Activated CD8-positive, alpha-beta T cell treated with anti-CD3 and anti-CD28 coated beads, Interleukin-2, amount 10 ng/mL, durations not matched to agents 7 days and 5 days (primary cell): ENCODE results near the gene CACNB4. TPM values are rescaled to one million over a fixed set of nuclear protein-coding genes. Genes with fewer than 3 reads are reported as not detected.

Experiments used
- ATAC-seq: fragments of 150-1000 bp; cut with Tn5 transposase; one replicate; pipeline ENCODE4 v1.10.0; 2021; ENCODE audit warnings: moderate library complexity
- CTCF ChIA-PET: fragments of 350-600 bp; sonication (Branson Sonifier 250); formaldehyde crosslinking; loops from one replicate; lab custom pipeline; 2021; ENCODE audit warnings: antibody characterized with exemption; lab: Charles Lee
- POLR2A ChIA-PET: fragments of 350-600 bp; sonication (Branson Sonifier 250); formaldehyde crosslinking; loops from one replicate; lab custom pipeline; 2021; ENCODE audit warnings: antibody characterized with exemption; lab: Charles Lee
- DNase-seq: peaks from one replicate; pipeline ENCODE4 v3.0.0-alpha.2; 2020
- H3K27ac Mint-ChIP-seq: one replicate; pipeline ENCODE4 v1.8.0; 2021; ENCODE audit warnings: mild to moderate bottlenecking, mixed read lengths
- H3K27me3 Mint-ChIP-seq: one replicate; pipeline ENCODE4 v1.8.0; 2021; ENCODE audit warnings: low read depth, mixed read lengths
- H3K36me3 Mint-ChIP-seq: one replicate; pipeline ENCODE4 v1.8.0; 2021; ENCODE audit warnings: low read depth, mixed read lengths
- H3K4me1 Mint-ChIP-seq: one replicate; pipeline ENCODE4 v1.8.0; 2021; ENCODE audit warnings: low read depth, mixed read lengths
- H3K4me3 Mint-ChIP-seq: one replicate; pipeline ENCODE4 v1.8.0; 2021; ENCODE audit warnings: mild to moderate bottlenecking, mixed read lengths
- H3K9me3 Mint-ChIP-seq: one replicate; pipeline ENCODE4 v1.8.0; 2022; ENCODE audit warnings: mixed read lengths; ENCODE audit not compliant: insufficient read depth
- total RNA-seq, 2 experiments: library from RNA; stranded (reverse); gene quantifications; one replicate each; pipeline ENCODE4 v1.2.3, GENCODE V29; 2021

CACNB4 gene
- total RNA-seq, 2 experiments from 2014 or later, result 0.29 to 0.47 TPM

DNA sequence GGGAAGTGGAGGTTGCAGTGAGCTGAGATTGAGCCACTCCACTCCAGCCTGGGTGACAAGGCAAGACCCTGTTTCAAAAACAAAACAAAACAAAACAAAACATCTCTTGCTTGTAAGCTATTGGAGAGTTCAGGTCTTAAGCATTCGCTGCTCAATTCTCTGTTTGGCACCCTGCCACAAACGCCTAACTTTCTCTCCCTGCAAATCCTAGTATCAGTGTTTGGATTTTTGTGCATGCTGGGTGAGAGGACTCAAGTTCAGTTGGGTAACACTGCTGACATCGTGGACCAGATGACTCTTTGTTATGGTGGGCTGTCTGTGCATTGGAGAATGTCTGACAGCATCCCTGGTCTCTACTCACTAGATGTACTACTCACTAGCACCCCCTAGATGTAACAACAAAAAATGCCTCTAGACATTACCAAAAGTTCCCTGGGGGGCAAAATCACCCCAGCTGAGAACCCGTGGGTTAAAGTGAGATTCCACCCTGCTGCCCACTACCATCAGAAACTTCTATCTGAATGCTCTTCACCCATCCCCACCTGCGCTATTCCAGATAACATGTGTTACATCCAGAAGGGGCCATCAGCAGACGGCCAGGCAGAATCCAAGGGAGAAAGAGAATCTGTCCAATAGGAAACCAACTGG, 50.9 kb downstream of the CACNB4 start:
- ChIA-PET POLR2A (no interaction called here), CTCF (interaction anchor here (1.1 kb wide), 1 partner anchor 23 kb away, joined by 3 read pairs; no protein-coding TSS in a partner anchor)
- Mint-ChIP-seq H3K4me3 (no peak overlapping the region), H3K4me1 (no peaks in the 10 kb centered on the region), H3K36me3 (no peaks in the 10 kb centered on the region), H3K9me3 (no peaks in the 10 kb centered on the region), H3K27me3 (peaks cover 10% of the 10 kb centered on the region), H3K27ac (no peak overlapping the region)
- DNase-seq (no peak), ATAC-seq (no peak)

DNA sequence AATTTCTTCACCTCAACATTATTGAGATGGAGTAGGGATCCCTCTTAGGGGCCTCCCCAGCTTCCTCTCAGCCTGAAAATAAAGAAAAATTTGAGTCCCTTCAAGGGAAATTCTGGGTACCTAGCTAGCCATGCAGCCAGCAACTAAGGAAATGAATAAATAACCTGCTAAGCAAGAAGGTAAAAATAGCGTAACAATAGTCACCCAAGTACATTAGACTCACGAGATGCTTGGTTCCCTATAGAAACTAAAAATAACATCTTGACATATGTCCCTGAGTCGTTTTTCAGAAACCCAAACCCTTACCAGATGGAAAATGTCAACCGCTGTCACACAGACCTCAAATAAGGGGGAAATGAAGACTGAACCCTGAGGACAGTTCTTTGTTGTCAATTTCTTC, 51.9 kb downstream of the CACNB4 start:
- CTCF ChIA-PET, result interaction anchor here (1.5 to 2.8 kb wide), 3 partner anchors 11 to 589 kb away, joined by 5 to 11 read pairs (median 8); no protein-coding TSS in a partner anchor
- POLR2A ChIA-PET, result no interaction called here
- ATAC-seq (no peak), DNase-seq (no peak)
- Mint-ChIP-seq H3K9me3 (no peaks in the 10 kb centered on the region), H3K27ac (no peak overlapping the region), H3K36me3 (no peaks in the 10 kb centered on the region), H3K4me3 (no peak overlapping the region), H3K27me3 (peaks cover 10% of the 10 kb centered on the region), H3K4me1 (no peaks in the 10 kb centered on the region)

DNA sequence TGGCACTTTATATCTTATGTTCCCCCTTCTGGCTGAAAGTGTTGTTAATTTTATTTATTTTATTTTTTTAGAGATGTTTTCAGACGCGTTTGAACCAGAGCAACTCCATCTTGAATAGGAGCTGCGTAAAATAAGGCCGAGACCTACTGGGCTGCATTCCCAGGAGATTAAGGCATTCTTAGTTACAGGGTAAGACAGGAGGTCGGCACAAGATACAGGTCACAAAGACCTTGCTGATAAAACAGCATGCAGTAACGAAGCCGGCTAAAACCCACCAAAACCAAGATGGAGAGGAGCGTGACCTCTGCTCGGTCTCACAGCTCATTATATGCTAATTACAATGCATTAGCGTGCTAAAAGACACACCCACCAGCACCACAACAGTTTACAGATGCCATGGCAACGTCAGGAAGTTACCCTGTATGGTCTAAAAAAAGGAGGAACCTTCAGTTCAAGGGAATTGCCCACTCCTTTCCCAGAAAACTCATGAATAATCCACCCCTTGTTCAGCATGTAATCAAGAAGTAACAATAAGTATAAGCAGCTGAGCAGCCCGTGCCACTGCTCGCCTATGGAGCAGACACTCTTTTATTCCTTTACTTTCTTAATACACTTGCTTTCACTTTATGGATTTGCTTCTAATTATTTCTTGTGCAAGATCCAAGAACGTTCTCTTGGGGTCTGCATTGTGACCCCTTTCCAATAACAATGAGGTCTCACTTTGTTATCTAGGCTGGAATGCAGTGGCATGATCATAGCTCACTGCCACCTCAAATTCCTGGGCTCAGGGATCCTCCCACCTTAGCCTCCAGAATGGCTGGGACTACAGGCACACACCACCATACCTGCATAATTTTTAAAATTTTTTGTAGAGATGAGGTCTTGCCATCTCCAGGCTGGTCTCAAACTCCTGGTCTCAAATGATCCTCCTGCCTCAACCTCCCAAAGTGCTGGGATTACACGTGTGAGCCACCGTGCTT, 55.9 kb downstream of the CACNB4 start:
- CTCF ChIA-PET, result interaction anchor here (1.0 kb wide), 1 partner anchor 18 kb away, joined by 3 read pairs; no protein-coding TSS in a partner anchor
- POLR2A ChIA-PET, result no interaction called here

DNA sequence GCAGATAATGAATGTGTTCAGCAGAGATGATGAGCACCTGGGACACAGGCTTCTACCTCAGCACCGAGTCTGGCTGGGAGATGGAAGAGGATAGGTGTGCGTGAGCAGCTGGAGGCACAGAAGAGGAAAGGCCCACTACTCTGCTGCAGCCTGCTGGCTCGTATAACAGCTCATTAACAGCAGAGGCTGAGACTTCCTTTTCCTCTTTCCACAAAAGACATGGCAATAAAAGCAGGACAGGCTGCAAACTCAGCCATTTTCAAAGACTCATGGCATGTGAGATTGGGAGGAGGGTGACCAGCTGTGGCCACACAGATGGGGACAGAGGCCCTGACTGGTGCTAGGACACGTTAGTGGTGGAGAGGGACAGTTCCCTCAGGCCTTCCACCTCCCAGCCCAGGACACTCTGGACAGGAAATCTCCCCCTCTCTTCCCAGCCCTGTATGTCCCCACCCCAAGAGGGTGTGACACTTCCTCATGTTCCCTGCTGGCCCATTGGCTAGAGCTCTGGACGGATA, 60.3 kb downstream of the CACNB4 start:
- ChIA-PET POLR2A (interaction anchor here (0.6 kb wide), 1 partner anchor 856 kb away, joined by 3 read pairs; no protein-coding TSS in a partner anchor), CTCF (interaction anchor here (0.8 to 3.4 kb wide), 5 partner anchors 13 to 606 kb away, joined by 3 to 27 read pairs (median 4); partner anchors contain the start of gene STAM2)
- no peak for ATAC-seq
- H3K27ac Mint-ChIP-seq, result no peak overlapping the region
- no peaks in the 10 kb centered on the region for H3K27me3 Mint-ChIP-seq
- no peaks in the 10 kb centered on the region for H3K4me1 Mint-ChIP-seq
- DNase-seq, result no peak
- H3K9me3 Mint-ChIP-seq, result no peaks in the 10 kb centered on the region
- H3K36me3 Mint-ChIP-seq, result no peaks in the 10 kb centered on the region
- H3K4me3 Mint-ChIP-seq, result no peak overlapping the region

More for the DNA sequence above, 55.9 kb downstream of the CACNB4 start:
- H3K36me3 Mint-ChIP-seq, result no peaks in the 10 kb centered on the region
- H3K4me1 Mint-ChIP-seq, result no peaks in the 10 kb centered on the region
- no peak for DNase-seq
- no peaks in the 10 kb centered on the region for H3K9me3 Mint-ChIP-seq
- no peak for ATAC-seq
- no peak overlapping the region for H3K4me3 Mint-ChIP-seq
- no peak overlapping the region for H3K27ac Mint-ChIP-seq
- H3K27me3 Mint-ChIP-seq, result peaks cover 4% of the 10 kb centered on the region

DNA sequence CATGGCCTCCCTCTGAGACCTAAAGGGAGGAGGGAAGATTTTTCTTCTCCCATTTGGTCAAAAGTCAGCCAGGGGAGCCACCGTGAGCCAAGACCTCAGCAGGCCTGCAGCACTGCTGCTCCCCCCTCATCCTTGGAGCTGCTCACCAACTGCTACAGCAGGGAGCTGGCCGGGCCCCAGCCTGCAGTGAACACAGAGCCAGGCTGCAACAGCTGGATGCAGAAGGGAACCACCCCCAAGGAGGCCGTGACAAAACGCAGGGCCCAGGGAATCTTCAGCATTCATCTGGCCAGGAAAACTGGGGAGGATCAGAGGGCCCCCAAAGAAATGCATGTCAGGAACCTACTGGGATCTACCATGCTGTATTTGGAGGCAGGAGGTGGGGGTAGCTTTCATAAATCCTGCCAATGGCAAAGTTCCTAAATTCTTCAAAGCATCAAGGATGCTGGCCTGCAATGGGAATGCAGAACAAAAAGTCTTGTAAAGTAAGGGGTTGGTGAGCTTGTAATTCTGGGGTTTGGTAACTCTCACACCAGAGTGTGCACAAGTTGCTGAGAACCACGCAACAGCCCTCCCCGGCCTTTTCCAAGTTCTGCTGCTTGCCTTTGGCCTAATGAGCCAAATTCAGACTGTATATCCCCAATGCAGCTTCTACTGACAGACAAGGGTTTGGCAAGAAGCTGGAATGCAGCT, 61.0 kb downstream of the CACNB4 start:
- Mint-ChIP-seq H3K4me1 (no peaks in the 10 kb centered on the region), H3K27me3 (no peaks in the 10 kb centered on the region), H3K36me3 (no peaks in the 10 kb centered on the region), H3K27ac (no peak overlapping the region), H3K9me3 (no peaks in the 10 kb centered on the region), H3K4me3 (no peak overlapping the region)
- POLR2A ChIA-PET, result no interaction called here
- CTCF ChIA-PET, result interaction anchor here (0.8 to 3.4 kb wide), 4 partner anchors 13 to 606 kb away, joined by 3 to 27 read pairs (median 9); partner anchors contain the start of gene STAM2
- no peak for DNase-seq
- ATAC-seq, result no peak

DNA sequence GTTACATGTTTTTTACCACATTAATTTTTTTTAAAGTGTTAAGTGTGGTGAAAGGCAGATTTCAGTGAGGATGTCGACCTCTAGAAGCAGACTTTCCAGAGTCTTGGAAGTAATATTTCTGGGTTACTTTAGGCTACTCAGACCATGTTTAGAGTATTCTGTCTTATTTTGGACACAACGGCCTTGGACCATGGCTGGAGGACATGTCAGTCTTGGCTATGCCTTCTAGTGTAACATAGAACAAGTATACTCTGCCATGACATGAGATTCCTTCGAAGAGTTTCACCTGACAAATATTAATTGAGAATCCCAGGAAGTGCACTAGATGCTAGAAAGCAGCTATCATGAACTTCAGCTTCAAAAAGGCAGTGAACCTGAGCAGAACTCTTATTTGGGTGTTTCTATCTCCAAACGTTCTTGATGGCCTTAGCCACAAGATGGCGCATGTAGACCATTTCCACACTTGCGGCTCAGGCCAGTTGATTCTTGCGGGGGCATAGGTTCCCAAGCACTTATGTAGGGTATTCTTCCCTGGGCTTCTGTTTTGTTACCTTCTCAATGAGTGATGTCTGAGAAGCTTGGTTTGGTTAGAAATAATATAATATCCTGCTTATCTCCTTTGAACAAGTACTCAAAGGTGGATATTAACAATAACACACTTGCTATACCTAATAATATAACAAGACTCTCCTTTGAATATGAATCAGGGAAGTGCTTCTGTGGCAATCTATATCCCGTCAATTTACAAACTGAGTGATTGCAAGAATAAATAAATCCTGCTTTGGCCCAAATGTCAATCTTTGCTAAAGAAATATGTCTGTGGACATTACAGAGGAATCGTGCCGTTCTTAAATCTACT, 62.0 kb downstream of the CACNB4 start:
- Mint-ChIP-seq H3K36me3 (no peaks in the 10 kb centered on the region), H3K27ac (no peak overlapping the region), H3K4me1 (no peaks in the 10 kb centered on the region), H3K9me3 (no peaks in the 10 kb centered on the region), H3K4me3 (no peak overlapping the region), H3K27me3 (no peaks in the 10 kb centered on the region)
- POLR2A ChIA-PET, result no interaction called here
- CTCF ChIA-PET, result interaction anchor here (0.6 to 3.4 kb wide), 12 partner anchors 9 to 601 kb away, joined by 3 to 27 read pairs (median 4); no protein-coding TSS in a partner anchor
- DNase-seq (peak; percentile 71), ATAC-seq (peak; percentile 77)

DNA sequence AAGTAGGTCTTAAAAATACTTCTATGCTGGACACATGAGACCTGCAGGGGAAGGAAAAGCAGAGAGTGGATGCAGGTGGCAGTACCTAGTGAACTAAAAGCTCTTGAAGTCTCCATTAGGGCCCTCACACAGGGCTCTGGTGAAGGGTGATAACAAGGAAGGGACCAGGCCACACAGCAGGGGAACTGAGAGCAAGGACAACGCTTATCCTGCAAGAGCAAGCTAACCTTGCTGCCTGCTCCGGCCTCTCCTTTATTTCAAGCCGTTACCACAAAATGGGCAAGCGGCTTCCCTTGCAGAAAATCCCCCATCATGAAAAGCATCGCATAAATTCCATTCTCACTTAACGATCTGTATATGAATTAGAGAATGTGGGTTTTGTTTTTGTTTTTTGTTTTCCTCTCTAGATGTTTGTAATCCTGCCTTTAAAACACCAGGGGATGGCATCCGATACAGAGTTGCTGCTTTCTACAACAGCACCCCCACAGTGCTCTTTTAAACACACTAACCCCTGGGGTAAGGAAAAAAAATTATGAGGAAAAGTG, 64.5 kb downstream of the CACNB4 start:
- POLR2A ChIA-PET, result no interaction called here
- Mint-ChIP-seq H3K4me1 (no peaks in the 10 kb centered on the region), H3K36me3 (no peaks in the 10 kb centered on the region), H3K9me3 (no peaks in the 10 kb centered on the region), H3K27me3 (no peaks in the 10 kb centered on the region), H3K27ac (no peak overlapping the region), H3K4me3 (no peak overlapping the region)
- ATAC-seq (no peak), DNase-seq (no peak)
- CTCF ChIA-PET, result no interaction called here

DNA sequence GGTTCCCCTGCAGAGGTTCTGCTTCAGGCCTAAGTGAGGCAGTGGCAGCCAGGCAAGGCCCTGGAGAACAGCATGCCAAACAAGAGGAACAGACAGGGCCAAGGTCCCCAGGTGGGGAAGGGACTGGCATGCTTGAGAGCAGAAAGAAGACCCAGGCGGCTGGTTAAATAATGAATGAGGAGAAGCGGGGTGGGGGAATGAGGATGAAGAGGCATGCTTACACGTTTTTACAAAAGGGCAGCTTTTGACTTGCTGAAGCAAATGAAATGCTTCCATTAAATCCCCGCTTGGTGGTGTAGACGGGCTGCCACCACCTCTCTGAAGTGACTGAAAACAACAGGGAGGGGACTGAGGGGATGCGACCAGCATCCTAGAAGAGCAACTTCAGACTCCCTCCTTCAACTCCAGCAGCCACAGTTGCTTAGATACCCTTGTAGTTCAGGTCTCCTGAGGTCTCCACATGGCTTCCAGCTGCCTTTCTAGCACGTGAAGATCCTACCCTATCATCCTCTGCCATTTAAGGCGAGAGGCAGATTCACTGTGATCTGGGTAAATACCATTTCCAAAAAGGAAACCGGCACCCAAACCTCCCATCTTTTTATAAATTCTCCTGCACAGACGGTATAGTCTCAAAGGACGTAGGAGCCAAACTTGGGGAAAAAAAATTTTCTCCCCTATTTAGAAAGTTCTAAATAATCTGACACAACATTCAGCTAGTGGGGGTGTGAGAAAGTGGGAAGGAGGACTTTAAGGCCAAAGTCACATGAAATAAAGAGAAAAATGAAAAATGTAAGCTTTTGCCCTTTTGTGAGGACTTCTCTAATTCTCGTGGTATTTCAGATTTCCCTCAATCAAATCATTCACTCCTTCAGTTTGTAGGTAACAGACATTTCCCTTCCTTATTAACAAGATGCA, 65.6 kb downstream of the CACNB4 start:
- CTCF ChIA-PET, result no interaction called here
- POLR2A ChIA-PET, result no interaction called here
- no peaks in the 10 kb centered on the region for H3K4me1 Mint-ChIP-seq
- no peak overlapping the region for H3K27ac Mint-ChIP-seq
- no peaks in the 10 kb centered on the region for H3K27me3 Mint-ChIP-seq
- H3K9me3 Mint-ChIP-seq, result no peaks in the 10 kb centered on the region
- DNase-seq, result no peak
- no peak overlapping the region for H3K4me3 Mint-ChIP-seq
- no peaks in the 10 kb centered on the region for H3K36me3 Mint-ChIP-seq
- no peak for ATAC-seq

DNA sequence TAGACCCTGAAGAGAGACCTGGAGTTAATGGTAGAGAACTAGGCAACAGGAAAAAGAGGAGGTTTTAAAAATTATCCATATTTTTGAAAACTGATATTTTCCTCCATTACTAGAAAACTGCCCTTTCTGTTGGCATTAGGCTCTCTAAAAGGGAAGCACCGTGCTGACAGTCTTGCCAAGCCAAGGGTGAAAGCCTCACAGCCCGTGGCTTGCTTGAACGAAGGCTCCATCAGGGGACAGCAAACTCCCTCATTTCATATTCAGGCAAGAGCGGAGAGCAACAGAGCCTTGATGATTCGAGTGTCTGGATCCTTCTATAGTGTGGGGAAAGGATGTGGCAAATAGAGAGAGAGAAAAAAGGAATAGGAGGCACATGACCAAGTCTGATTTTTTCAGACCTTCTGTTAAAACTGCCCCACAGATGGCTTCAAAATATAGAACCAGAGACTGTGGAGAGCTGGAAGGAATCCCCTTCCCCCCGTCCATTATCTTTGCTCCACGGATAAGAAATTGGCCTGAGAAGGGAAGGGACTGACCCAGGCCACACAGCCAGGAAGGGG, 67.0 kb downstream of the CACNB4 start:
- no peaks in the 10 kb centered on the region for H3K9me3 Mint-ChIP-seq
- DNase-seq (no peak), ATAC-seq (no peak)
- no peaks in the 10 kb centered on the region for H3K36me3 Mint-ChIP-seq
- no peaks in the 10 kb centered on the region for H3K27me3 Mint-ChIP-seq
- H3K4me1 Mint-ChIP-seq, result no peaks in the 10 kb centered on the region
- POLR2A ChIA-PET, result no interaction called here
- CTCF ChIA-PET, result no interaction called here
- H3K27ac Mint-ChIP-seq, result no peak overlapping the region
- no peak overlapping the region for H3K4me3 Mint-ChIP-seq
